ENCODE measurements around the gene AK1. TPM values are rescaled to one million over a fixed set of nuclear protein-coding genes. Genes with fewer than 3 reads are reported as not detected.

The AK1 gene
- total and polyA plus RNA-seq, 2 donors (not counting 3 experiments of a cell fraction or from before 2014, with no cell fraction given), result 115 to 148 TPM

DNA sequence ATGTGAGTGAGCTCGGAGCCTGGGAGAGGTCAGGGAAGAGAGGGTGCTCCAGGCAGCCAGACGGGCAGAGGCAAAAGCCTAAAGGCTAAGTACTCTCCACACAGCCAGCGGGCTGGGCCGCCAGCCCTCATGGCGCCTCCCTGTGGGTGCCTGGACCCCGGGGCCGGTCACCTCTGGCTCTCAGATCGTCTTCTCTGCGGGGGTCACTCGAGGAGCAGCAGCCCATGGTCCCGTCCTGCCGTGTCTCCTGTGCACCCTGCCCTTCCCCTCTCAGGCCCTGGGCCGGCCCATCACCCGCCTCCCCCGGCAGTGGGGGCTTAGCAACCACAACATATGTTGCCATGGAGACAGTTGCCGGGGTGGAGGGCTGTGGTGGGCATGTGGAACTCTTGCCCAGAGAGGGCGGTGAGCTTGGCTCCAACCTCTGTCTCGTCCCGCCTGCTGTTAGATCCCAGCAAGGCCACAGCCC is 4.2 kb downstream of the AK1 start:
- intact Hi-C loops (cut with micrococcal nuclease), result no loop called here
- FAIRE-seq, result no peak

More for the DNA sequence above, 4.2 kb downstream of the AK1 start:
- Histone ChIP-seq H3K9ac (replicated peaks; ENCODE audit: extremely low read depth, insufficient read depth, low read length) (no peak overlapping the region), H3K4me2 (ENCODE audit: insufficient read depth, low read length) (no peak overlapping the region), H3K9me1 (replicated peaks; ENCODE audit: control insufficient read depth, extremely low read depth, insufficient read depth, low read length) (no peaks in the 10 kb centered on the region), H3K36me3 (ENCODE audit: control insufficient read depth in 2 of 2, extremely low read depth in 1 of 2, insufficient read depth in 2 of 2, low read length in 2 of 2) (peaks cover 0 to 20% of the 10 kb centered on the region in 2 experiments), H4K20me1 (replicated peaks; ENCODE audit: control insufficient read depth, extremely low read depth, insufficient read depth, low read length) (no peaks in the 10 kb centered on the region), H3K27me3 (ENCODE audit: control insufficient read depth in 2 of 2, insufficient read depth in 2 of 2, low read length in 2 of 2) (no peaks in the 10 kb centered on the region), H3K27ac (ENCODE audit: insufficient read depth, low read depth, low read length) (no peak overlapping the region), H3K4me3 (replicated peaks in 1 of 3; ENCODE audit: insufficient read depth in 1 of 3, low read depth in 1 of 3, low read length in 3 of 3) (no peak overlapping the region), H3K9me3 (replicated peaks; ENCODE audit: control insufficient read depth, insufficient read depth, low read length) (no peaks in the 10 kb centered on the region), H2AFZ (ENCODE audit: low read depth, low read length) (no peak overlapping the region), H3K4me1 (ENCODE audit: control insufficient read depth, extremely low read depth, insufficient read depth, low read length) (peaks cover 17% of the 10 kb centered on the region), H3K79me2 (ENCODE audit: control insufficient read depth, insufficient read depth, low read length) (peaks cover 18% of the 10 kb centered on the region)
- DNase-seq (ENCODE audit: low read depth, low spot score), result no peak
- POLR2A ChIA-PET, result interaction anchor here (0.6 kb wide), 1 partner anchor 44 kb away, joined by 3 read pairs; the partner anchor contains the start of gene ST6GALNAC4
- TF ChIP-seq, protein P1, sequence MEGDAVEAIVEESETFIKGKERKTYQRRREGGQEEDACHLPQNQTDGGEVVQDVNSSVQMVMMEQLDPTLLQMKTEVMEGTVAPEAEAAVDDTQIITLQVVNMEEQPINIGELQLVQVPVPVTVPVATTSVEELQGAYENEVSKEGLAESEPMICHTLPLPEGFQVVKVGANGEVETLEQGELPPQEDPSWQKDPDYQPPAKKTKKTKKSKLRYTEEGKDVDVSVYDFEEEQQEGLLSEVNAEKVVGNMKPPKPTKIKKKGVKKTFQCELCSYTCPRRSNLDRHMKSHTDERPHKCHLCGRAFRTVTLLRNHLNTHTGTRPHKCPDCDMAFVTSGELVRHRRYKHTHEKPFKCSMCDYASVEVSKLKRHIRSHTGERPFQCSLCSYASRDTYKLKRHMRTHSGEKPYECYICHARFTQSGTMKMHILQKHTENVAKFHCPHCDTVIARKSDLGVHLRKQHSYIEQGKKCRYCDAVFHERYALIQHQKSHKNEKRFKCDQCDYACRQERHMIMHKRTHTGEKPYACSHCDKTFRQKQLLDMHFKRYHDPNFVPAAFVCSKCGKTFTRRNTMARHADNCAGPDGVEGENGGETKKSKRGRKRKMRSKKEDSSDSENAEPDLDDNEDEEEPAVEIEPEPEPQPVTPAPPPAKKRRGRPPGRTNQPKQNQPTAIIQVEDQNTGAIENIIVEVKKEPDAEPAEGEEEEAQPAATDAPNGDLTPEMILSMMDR (IDR thresholded peaks at IDR 0.05; ENCODE audit: extremely low read depth in 1 of 2, insufficient read depth in 1 of 2, low read depth in 1 of 2, low read length in 2 of 2), result no peak
- TF ChIP-seq POLR2A (IDR thresholded peaks at IDR 0.05; ENCODE audit: low read depth, low read length) (no peak), POLR2AphosphoS5 (IDR thresholded peaks at IDR 0.05; ENCODE audit: insufficient read depth, low read depth, low read length) (no peak), GATA2 (IDR thresholded peaks at IDR 0.05; ENCODE audit: insufficient read depth, insufficient read length, low read depth, low read length) (no peak), FOS (IDR thresholded peaks at IDR 0.05; ENCODE audit: borderline replicate concordance, insufficient read depth, low read length) (no peak), JUN (IDR thresholded peaks at IDR 0.05; ENCODE audit: borderline replicate concordance, insufficient read depth, insufficient read length, low read depth) (no peak), EZH2 (IDR thresholded peaks at IDR 0.05; ENCODE audit: borderline replicate concordance, low read depth, low read length, severe bottlenecking) (no peak), MYC (IDR thresholded peaks at IDR 0.05; ENCODE audit: low read depth, low read length) (no peak)
- TF ChIP-seq, protein P2, sequence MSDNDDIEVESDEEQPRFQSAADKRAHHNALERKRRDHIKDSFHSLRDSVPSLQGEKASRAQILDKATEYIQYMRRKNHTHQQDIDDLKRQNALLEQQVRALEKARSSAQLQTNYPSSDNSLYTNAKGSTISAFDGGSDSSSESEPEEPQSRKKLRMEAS (IDR thresholded peaks at IDR 0.05; ENCODE audit: insufficient read depth, insufficient read length), result no peak
- BruUV-seq (replicated peaks), result no TSS peak
- CTCF ChIA-PET, result interaction anchor here (0.6 to 1.2 kb wide), 4 partner anchors 10 to 391 kb away, joined by 3 to 6 read pairs (median 3); no protein-coding TSS in a partner anchor
- dilution Hi-C loops (cut with MboI; ENCODE audit: extremely low pct_ligation_motif_present, low sequenced_read_pairs), result no loop called here

Data from endothelial cell of umbilical vein (primary cell).